Glomerular visceral epithelial cell (primary cell): Measurements from ENCODE around the gene RNF149.
"Not testable (repeated sequence)": the region's sequence is repeated elsewhere in the genome, so short reads cannot be mapped to it uniquely, and the experiment has no call there.

Experiments
- DNase-seq: peaks from one replicate; pipeline ENCODE4 v3.0.0-alpha.2; 2016; ENCODE audit errors: extremely low spot score

RNF149 gene

GRCh38 chr2:101255501-101255900 lies 53.0 kb downstream of the RNF149 start:
- no peak for DNase-seq

- no peak for DNase-seq
These were observed 54.6 kb downstream of the RNF149 start for GRCh38 chr2:101253703-101254450.

- peak; percentile 72 for DNase-seq
These were observed 55.3 kb downstream of the RNF149 start for GRCh38 chr2:101253013-101253702.

GRCh38 chr2:101252408-101253012 lies 56.0 kb downstream of the RNF149 start, which contains the start of gene CNOT11:
Gene CNOT11, plus strand, starts transcription at chr2:101252886. Its CDS starts 79 bp downstream, at chr2:101252965.
- peak; percentile 99 for DNase-seq

- DNase-seq: peak; percentile 31
These were observed 56.6 kb downstream of the RNF149 start for GRCh38 chr2:101251844-101252407.

- DNase-seq: not testable (repeated sequence)
These were observed 57.2 kb downstream of the RNF149 start for GRCh38 chr2:101251246-101251781.

- no peak for DNase-seq
These were observed 58.7 kb downstream of the RNF149 start for GRCh38 chr2:101249826-101250225.

- DNase-seq: not testable (repeated sequence)
These were observed 59.7 kb downstream of the RNF149 start for GRCh38 chr2:101248756-101249155.

GRCh38 chr2:101245468-101245867 lies 63.0 kb downstream of the RNF149 start:
- not testable (repeated sequence) for DNase-seq

- not testable (repeated sequence) for DNase-seq
These were observed 63.6 kb downstream of the RNF149 start for GRCh38 chr2:101244899-101245298.

GRCh38 chr2:101244373-101244772 lies 64.1 kb downstream of the RNF149 start:
- not testable (repeated sequence) for DNase-seq

- DNase-seq: no peak
These were observed 67.3 kb downstream of the RNF149 start for GRCh38 chr2:101241158-101241557.

GRCh38 chr2:101240694-101241093 lies 67.8 kb downstream of the RNF149 start:
- DNase-seq: peak; percentile 25

GRCh38 chr2:101239760-101240118 lies 68.8 kb downstream of the RNF149 start:
- not testable (repeated sequence) for DNase-seq

GRCh38 chr2:101238930-101239759 lies 69.4 kb downstream of the RNF149 start:
- peak; percentile 93 for DNase-seq

- not testable (repeated sequence) for DNase-seq
These were observed 70.6 kb downstream of the RNF149 start for GRCh38 chr2:101237944-101238343.

- not testable (repeated sequence) for DNase-seq
These were observed 72.5 kb downstream of the RNF149 start for GRCh38 chr2:101235956-101236355.

GRCh38 chr2:101234169-101234938 lies 74.1 kb downstream of the RNF149 start:
- peak; percentile 70 for DNase-seq

- DNase-seq: no peak
These were observed 75.7 kb downstream of the RNF149 start for GRCh38 chr2:101232770-101233169.
